Caco-2 (cell line): ENCODE measurements around the gene GALT. TPM values are rescaled to one million over a fixed set of nuclear protein-coding genes. Genes with fewer than 3 reads are reported as not detected.

Experiments used
- BruUV-seq: library from RNA; stranded (reverse); fragments of 400-500 nt; replicated peaks from 2 replicates; lab custom pipeline; 2021; lab: Mats Ljungman, UMichigan
- CTCF ChIA-PET: fragments of 300-600 bp; sonication (Branson Sonifier 250); formaldehyde crosslinking; loops from one replicate; lab custom pipeline; 2022; ENCODE audit warnings: antibody characterized with exemption; lab: Charles Lee
- POLR2A ChIA-PET: fragments of 300-600 bp; sonication (Branson Sonifier 250); formaldehyde crosslinking; loops from one replicate; lab custom pipeline; 2022; ENCODE audit warnings: antibody characterized with exemption; lab: Charles Lee
- DNase-seq, 2 experiments: peaks; one replicate each; pipeline versions ENCODE4 v3.0.0 to v3.0.0-alpha.2; 2020 to 2022
- H3K27me3 ChIP-seq: replicated peaks from 2 replicates; pipeline ENCODE4 v1.6.0; 2011; ENCODE audit warnings: low read length; ENCODE audit not compliant: control insufficient read depth, insufficient read depth
- H3K36me3 ChIP-seq: 2 replicates; pipeline ENCODE4 v1.5.1; 2011; ENCODE audit warnings: low read length; ENCODE audit not compliant: control insufficient read depth, insufficient read depth
- H3K4me1 ChIP-seq: fragments of 250-450 bp; sonication (Bioruptor Pico); 2 replicates; pipeline ENCODE4 v1.5.1; 2020; ENCODE audit warnings: mild to moderate bottlenecking
- H3K4me3 ChIP-seq: 2 replicates; pipeline ENCODE4 v1.5.1; 2011; ENCODE audit warnings: low read depth, mild to moderate bottlenecking, control low read depth, low read length
- H3K9me3 ChIP-seq: fragments of 250-450 bp; sonication (Bioruptor Pico); 2 replicates; pipeline ENCODE4 v1.5.1; 2020; ENCODE audit warnings: mild to moderate bottlenecking, moderate library complexity
- H3K27ac Mint-ChIP-seq: one replicate; pipeline ENCODE4 v1.8.0; 2022; ENCODE audit warnings: mixed read lengths; ENCODE audit not compliant: unreplicated experiment
- H3K27me3 Mint-ChIP-seq: one replicate; pipeline ENCODE4 v1.8.0; 2022; ENCODE audit warnings: mixed read lengths; ENCODE audit not compliant: insufficient read depth, unreplicated experiment
- H3K36me3 Mint-ChIP-seq: one replicate; pipeline ENCODE4 v1.8.0; 2022; ENCODE audit warnings: mild to moderate bottlenecking, mixed read lengths; ENCODE audit not compliant: insufficient read depth, unreplicated experiment
- H3K4me1 Mint-ChIP-seq: one replicate; pipeline ENCODE4 v1.8.0; 2022; ENCODE audit warnings: low read depth, mixed read lengths; ENCODE audit not compliant: unreplicated experiment
- H3K4me3 Mint-ChIP-seq: one replicate; pipeline ENCODE4 v1.8.0; 2022; ENCODE audit warnings: mild to moderate bottlenecking, moderate library complexity, mixed read lengths; ENCODE audit not compliant: unreplicated experiment
- H3K9me3 Mint-ChIP-seq: one replicate; pipeline ENCODE4 v1.8.0; 2022; ENCODE audit warnings: mixed read lengths; ENCODE audit not compliant: unreplicated experiment
- intact Hi-C: fragments of 100-400 bp; cut with micrococcal nuclease; formaldehyde crosslinking; loops from one replicate; pipeline ENCODE4 v1.10.0; 2022; ENCODE audit not compliant: unreplicated experiment
- total RNA-seq: library from RNA; stranded (reverse); gene quantifications from 2 replicates; pipeline ENCODE4 v1.2.3, GENCODE V29; 2022
- TF ChIP-seq, protein P1 (sequence below), 2 experiments: fragments of 200-600 bp in 1 of 2; IDR thresholded peaks; 1 replicate in 1 of 2; 2 replicates in 1 of 2; pipeline versions ENCODE4 v1.5.1 to v1.8.0; 2011 to 2022; ENCODE audit warnings: antibody characterized with exemption in 1 of 2, control low read depth in 1 of 2, inconsistent platforms in 1 of 2, low read depth in 1 of 2, low read length in 1 of 2, mild to moderate bottlenecking in 1 of 2, moderate library complexity in 1 of 2; ENCODE audit not compliant: insufficient read depth in 1 of 2, severe bottlenecking in 1 of 2, unreplicated experiment in 1 of 2

GALT gene
- total RNA-seq, 1 experiment from 2014 or later = 50.1 TPM

DNA sequence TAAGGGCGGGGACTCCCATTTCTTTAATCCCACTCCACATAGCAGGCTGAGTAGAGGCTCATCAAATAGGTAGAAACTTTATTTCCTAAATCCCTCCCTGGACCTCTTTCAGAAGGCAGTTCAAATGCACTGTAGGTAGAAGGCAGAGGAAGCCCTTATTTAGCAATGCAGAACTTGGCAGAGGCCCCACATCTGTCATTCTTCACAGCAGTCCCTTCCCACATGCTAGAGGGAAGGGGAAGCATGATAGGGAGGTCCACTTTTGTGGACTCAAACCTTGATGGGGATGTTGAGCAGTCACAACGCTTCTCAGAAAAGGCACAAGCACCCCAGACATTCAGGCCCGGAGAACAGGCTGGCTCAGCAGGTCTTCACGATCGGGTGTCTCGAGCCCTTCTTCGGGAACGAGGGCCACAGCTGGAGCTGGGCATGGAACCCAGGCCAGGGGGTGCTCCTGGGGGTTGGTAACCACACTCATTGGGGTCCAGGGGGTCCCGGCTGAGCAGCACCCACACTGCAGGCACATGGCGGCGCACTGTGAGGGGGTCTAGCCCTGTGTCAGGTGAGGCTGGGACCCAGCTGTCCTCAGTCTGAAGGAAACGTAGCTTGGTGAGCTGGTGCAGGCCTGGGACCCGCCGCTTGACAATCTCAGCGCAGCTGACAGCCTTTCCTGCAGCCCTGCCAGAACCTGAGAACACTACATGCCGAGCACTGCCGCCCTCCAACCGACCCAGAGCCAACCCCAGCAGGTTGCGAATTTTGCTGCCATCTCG, 35.9 kb upstream of the GALT start:
- DNase-seq = no peak
- TF ChIP-seq, protein P1, sequence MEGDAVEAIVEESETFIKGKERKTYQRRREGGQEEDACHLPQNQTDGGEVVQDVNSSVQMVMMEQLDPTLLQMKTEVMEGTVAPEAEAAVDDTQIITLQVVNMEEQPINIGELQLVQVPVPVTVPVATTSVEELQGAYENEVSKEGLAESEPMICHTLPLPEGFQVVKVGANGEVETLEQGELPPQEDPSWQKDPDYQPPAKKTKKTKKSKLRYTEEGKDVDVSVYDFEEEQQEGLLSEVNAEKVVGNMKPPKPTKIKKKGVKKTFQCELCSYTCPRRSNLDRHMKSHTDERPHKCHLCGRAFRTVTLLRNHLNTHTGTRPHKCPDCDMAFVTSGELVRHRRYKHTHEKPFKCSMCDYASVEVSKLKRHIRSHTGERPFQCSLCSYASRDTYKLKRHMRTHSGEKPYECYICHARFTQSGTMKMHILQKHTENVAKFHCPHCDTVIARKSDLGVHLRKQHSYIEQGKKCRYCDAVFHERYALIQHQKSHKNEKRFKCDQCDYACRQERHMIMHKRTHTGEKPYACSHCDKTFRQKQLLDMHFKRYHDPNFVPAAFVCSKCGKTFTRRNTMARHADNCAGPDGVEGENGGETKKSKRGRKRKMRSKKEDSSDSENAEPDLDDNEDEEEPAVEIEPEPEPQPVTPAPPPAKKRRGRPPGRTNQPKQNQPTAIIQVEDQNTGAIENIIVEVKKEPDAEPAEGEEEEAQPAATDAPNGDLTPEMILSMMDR (IDR thresholded peaks at IDR 0.05; ENCODE audit: insufficient read depth in 1 of 2, low read depth in 1 of 2, low read length in 1 of 2, severe bottlenecking in 1 of 2, unreplicated experiment in 1 of 2) = no peak
- ChIA-PET CTCF (interaction anchor here (1.2 kb wide), 1 partner anchor 19 kb away, joined by 3 read pairs; no protein-coding TSS in a partner anchor), POLR2A (interaction anchor here (0.6 kb wide), 1 partner anchor 212 kb away, joined by 8 read pairs; no protein-coding TSS in a partner anchor)
- H3K27me3 Mint-ChIP-seq = no peaks in the 10 kb centered on the region
- no peak overlapping the region for H3K27ac Mint-ChIP-seq
- no peaks in the 10 kb centered on the region; the same call in 1 of the 2 replicates for H3K36me3 ChIP-seq
- peaks cover 12% of the 10 kb centered on the region for H3K4me1 ChIP-seq
- no TSS peak for BruUV-seq
- peak overlapping the region; percentile 86 for H3K4me3 Mint-ChIP-seq
- H3K9me3 ChIP-seq = no peaks in the 10 kb centered on the region
- H3K4me1 Mint-ChIP-seq = no peaks in the 10 kb centered on the region
- intact Hi-C loops = loop anchor here (5.0 kb wide), 1 partner anchor 92 kb away; no protein-coding TSS in a partner anchor
- peak overlapping the region; percentile 92 for H3K4me3 ChIP-seq
- H3K27me3 ChIP-seq = no peaks in the 10 kb centered on the region
- peaks cover 14% of the 10 kb centered on the region for H3K36me3 Mint-ChIP-seq
- no peaks in the 10 kb centered on the region for H3K9me3 Mint-ChIP-seq

GRCh38 chr9:34611251-34611810, 35.1 kb upstream of the GALT start:
- ChIA-PET CTCF (interaction anchor here (1.0 to 1.2 kb wide), 2 partner anchors 20 to 35 kb away, joined by 3 read pairs; partner anchors contain the start of gene GALT), POLR2A (interaction anchor here (0.6 kb wide), 1 partner anchor 211 kb away, joined by 8 read pairs; no protein-coding TSS in a partner anchor)
- intact Hi-C loops = loop anchor here (5.0 kb wide), 1 partner anchor 91 kb away; no protein-coding TSS in a partner anchor
- no peak for DNase-seq
- Histone ChIP-seq H3K36me3 (peaks cover 2% of the 10 kb centered on the region; the same call in 1 of the 2 replicates), H3K9me3 (no peaks in the 10 kb centered on the region), H3K4me3 (peak overlapping the region; percentile 92), H3K27me3 (no peaks in the 10 kb centered on the region), H3K4me1 (peaks cover 12% of the 10 kb centered on the region)
- no peaks in the 10 kb centered on the region for H3K9me3 Mint-ChIP-seq
- H3K27me3 Mint-ChIP-seq = no peaks in the 10 kb centered on the region
- TSS peak; percentile 64 for BruUV-seq
- no peaks in the 10 kb centered on the region for H3K4me1 Mint-ChIP-seq
- H3K4me3 Mint-ChIP-seq = peak overlapping the region; percentile 86
- peak overlapping the region; percentile 91 for H3K27ac Mint-ChIP-seq
- TF ChIP-seq, protein P1 (IDR thresholded peaks at IDR 0.05; ENCODE audit: insufficient read depth in 1 of 2, low read depth in 1 of 2, low read length in 1 of 2, severe bottlenecking in 1 of 2, unreplicated experiment in 1 of 2) = no peak
- peaks cover 14% of the 10 kb centered on the region for H3K36me3 Mint-ChIP-seq
